ENCODE results near the gene ATXN7L1. TPM values are rescaled to one million over a fixed set of nuclear protein-coding genes. Genes with fewer than 3 reads are reported as not detected.

ATXN7L1 gene
- total RNA-seq, 4 donors from 2014 or later: 5.9 to 21.2 (median 7.7) TPM

DNA sequence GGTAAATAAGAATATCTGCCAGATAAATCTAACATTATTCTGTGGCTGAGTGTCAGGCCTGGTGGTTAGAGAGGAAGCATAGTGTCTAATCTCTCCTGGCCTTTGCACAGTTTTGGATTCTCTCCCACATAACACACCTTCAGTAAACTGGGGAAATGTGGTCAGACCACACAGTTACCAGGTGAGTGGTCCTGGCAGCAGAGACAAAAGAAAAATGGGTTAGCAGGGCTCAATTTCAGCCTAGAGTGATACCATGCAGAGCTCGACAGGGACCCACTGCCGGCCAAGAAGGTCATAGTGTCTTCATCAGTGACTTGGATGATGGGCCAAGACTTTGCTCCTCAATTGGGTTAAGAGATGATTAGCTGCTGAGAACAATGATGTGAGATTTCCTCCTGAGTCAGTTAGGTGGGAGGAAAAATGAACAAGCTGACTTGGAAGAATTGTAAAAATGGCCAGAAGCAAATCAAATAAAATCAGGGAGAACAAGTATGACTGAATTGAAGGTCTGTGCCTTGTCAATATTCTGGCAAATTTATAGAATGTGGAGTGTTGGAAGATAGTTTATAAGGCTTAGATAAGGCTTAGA, 225.9 kb downstream of the ATXN7L1 start:
- ATAC-seq: no peak
- Histone ChIP-seq H3K36me3 (peaks cover 0 to 10% of the 10 kb centered on the region in 2 donors), H3K27me3 (no peaks in the 10 kb centered on the region), H3K9me3 (no peaks in the 10 kb centered on the region), H3K4me3 (no peak overlapping the region), H3K27ac (no peak overlapping the region), H3K4me1 (peaks cover 0 to 31% (median 16%) of the 10 kb centered on the region in 3 donors)
- WGBS, 2 donors (ENCODE audit: low coverage in 1 of 2): 92% methylated on average over 2 of the region's 2 CpGs; no CpG with 5 or more reads in 1 of the 2 donors
- TF ChIP-seq, protein P1, sequence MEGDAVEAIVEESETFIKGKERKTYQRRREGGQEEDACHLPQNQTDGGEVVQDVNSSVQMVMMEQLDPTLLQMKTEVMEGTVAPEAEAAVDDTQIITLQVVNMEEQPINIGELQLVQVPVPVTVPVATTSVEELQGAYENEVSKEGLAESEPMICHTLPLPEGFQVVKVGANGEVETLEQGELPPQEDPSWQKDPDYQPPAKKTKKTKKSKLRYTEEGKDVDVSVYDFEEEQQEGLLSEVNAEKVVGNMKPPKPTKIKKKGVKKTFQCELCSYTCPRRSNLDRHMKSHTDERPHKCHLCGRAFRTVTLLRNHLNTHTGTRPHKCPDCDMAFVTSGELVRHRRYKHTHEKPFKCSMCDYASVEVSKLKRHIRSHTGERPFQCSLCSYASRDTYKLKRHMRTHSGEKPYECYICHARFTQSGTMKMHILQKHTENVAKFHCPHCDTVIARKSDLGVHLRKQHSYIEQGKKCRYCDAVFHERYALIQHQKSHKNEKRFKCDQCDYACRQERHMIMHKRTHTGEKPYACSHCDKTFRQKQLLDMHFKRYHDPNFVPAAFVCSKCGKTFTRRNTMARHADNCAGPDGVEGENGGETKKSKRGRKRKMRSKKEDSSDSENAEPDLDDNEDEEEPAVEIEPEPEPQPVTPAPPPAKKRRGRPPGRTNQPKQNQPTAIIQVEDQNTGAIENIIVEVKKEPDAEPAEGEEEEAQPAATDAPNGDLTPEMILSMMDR (IDR thresholded peaks at IDR 0.05): no peak
- TF ChIP-seq EP300 (IDR thresholded peaks at IDR 0.05) (no peak), POLR2AphosphoS5 (IDR thresholded peaks at IDR 0.05) (no peak), POLR2A (IDR thresholded peaks at IDR 0.05) (no peak)

DNA sequence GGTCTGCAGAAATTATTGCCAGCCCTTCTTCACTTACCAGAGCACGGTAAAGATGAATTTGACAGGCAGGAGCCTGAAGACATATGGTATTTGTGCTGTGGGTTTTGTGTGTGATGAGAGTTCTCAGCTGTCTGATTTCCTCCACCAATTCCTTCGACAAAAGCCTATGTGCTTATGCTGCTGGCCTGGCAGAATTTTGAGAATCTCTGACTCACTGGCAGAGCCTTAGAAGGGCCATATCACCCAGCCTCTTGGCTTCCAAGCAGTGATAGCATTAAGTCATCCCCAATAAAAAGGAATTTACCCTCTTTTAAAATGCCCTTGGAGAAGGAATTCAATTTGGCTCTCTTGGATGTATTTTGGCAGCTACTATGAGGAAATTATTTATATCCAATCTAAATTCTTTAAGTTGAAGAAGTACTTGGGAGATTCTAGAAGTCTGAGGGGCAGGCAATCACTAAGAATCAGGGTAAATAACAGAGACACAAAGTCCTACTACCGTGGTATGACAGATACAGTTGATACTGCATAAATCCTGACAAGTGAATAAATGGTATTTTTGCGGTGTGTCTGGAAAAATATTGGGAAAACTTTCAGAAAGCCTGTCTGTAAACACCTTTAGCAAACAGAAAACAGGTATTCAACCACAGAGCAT, 226.5 kb downstream of the ATXN7L1 start:
- TF ChIP-seq POLR2AphosphoS5 (IDR thresholded peaks at IDR 0.05): no peak
- TF ChIP-seq, protein P1 (IDR thresholded peaks at IDR 0.05): no peak
- no peak for TF ChIP-seq EP300 (IDR thresholded peaks at IDR 0.05)
- no peak for TF ChIP-seq POLR2A (IDR thresholded peaks at IDR 0.05)
- ATAC-seq: no peak
- WGBS, 2 donors (ENCODE audit: low coverage in 1 of 2): 44 to 60% methylated on average over 4 of the region's 4 CpGs
- Histone ChIP-seq H3K27ac (no peak overlapping the region), H3K4me1 (peaks cover 0 to 26% (median 13%) of the 10 kb centered on the region in 3 donors), H3K27me3 (no peaks in the 10 kb centered on the region), H3K9me3 (no peaks in the 10 kb centered on the region), H3K4me3 (no peak overlapping the region), H3K36me3 (peaks cover 0 to 10% of the 10 kb centered on the region in 2 donors)

DNA sequence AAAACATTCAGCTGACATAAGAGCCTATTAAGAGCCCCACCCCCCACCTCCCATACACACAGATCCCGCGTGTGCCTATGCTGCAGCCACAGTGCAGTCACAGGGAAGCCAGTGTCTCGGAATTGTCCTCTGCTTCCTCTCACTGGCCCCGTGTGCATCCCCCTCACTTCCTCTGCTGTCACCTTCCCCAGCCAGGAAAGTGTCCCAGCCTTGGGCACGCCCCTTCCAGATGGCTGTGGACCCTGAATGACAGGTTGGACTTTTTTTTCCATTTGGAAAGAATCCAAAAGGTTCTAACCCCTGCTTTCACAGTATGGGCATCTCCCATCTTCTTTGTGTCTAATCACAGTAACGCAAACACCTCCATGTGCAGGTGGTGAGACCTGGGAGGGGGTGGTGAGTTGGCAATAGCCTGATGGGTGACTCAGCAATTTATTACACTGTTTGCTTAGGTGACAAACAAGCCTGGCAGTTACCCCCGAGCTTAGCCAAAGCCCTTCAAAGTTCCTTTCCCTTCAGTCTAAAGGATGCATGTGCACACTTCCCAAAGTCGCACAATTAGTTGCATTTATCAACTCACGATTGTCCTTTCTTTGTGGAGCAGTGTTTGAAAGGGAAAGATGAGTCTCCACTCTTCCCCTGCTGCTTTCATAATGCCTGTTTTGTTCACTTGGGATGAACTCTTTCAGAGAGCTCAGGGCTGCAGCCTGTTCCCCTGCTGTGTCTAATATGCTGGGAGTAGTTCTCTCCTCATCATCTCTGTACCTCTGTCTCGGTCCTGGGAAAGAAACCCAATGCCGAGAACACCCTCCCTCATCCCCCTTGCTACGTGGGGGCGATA, 227.6 kb downstream of the ATXN7L1 start:
- TF ChIP-seq POLR2A (IDR thresholded peaks at IDR 0.05) (no peak), EP300 (IDR thresholded peaks at IDR 0.05) (no peak), POLR2AphosphoS5 (IDR thresholded peaks at IDR 0.05) (no peak)
- TF ChIP-seq, protein P1 (IDR thresholded peaks at IDR 0.05): no peak
- Histone ChIP-seq H3K27ac (no peak overlapping the region), H3K9me3 (no peaks in the 10 kb centered on the region), H3K4me3 (no peak overlapping the region), H3K27me3 (no peaks in the 10 kb centered on the region), H3K36me3 (peaks cover 0 to 10% of the 10 kb centered on the region in 2 donors), H3K4me1 (peaks cover 0 to 26% (median 13%) of the 10 kb centered on the region in 3 donors)
- ATAC-seq: no peak
- WGBS, 2 donors (ENCODE audit: low coverage in 1 of 2): 47 to 66% methylated on average over 3 to 10 of the region's 13 CpGs

DNA sequence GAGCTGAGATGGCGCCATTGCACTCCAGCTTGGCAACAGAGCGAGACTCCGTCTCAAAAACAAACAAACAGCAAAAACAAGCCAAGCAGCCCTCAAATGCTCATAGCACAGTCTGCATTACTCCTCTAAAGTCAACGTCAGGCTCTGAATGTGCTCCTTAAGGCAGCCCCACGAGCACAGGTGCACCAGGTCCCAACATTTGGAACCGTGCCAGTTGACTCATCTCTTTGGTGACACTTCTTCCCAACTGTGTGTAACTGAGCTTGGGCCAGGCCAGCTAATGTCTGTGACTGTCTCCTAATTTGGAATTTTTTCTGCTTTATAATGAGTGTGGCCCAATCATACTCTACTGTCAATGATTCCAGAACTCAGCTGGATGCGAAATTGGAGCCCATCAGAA, 228.8 kb downstream of the ATXN7L1 start:
- 90 to 95% methylated on average over 6 of the region's 7 CpGs for WGBS, 2 donors (ENCODE audit: low coverage in 1 of 2)
- TF ChIP-seq EP300 (IDR thresholded peaks at IDR 0.05): no peak
- TF ChIP-seq POLR2A (IDR thresholded peaks at IDR 0.05): no peak
- TF ChIP-seq, protein P1 (IDR thresholded peaks at IDR 0.05): no peak
- TF ChIP-seq POLR2AphosphoS5 (IDR thresholded peaks at IDR 0.05): no peak
- peaks cover 0 to 18% of the 10 kb centered on the region in 2 donors for H3K36me3 ChIP-seq

More for the DNA sequence above, 228.8 kb downstream of the ATXN7L1 start:
- ATAC-seq: no peak
- Histone ChIP-seq H3K4me3 (no peak overlapping the region), H3K4me1 (peaks cover 0 to 23% (median 13%) of the 10 kb centered on the region in 3 donors), H3K9me3 (no peaks in the 10 kb centered on the region), H3K27me3 (no peaks in the 10 kb centered on the region), H3K27ac (no peak overlapping the region)

Measured in gastroesophageal sphincter (tissue), 4 donors.